ENCODE data around the gene PGRMC1. TPM values are rescaled to one million over a fixed set of nuclear protein-coding genes. Genes with fewer than 3 reads are reported as not detected.

PGRMC1 gene
- total RNA-seq, 1 donor from 2014 or later = 74.9 TPM

DNA sequence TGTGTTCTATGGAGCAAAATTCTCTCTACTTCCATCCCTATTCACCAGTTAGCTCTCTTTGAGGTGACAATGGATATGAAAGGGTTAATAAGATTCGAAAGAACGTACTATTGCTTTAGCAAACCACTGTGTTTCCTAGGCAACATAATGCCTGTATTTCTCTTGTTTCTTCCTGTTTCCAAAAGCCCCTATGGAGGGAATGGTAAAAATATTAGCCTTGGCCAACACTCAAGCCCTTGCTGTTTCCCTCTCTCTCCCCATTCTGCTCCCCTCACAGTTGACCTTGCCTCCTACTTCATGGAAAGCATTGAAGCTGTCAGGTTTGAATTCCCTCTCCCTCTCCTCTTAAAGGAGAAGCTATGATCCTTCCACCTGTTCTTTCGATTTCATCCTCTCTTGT is 9.6 kb upstream of the PGRMC1 start:
- no peak for TF ChIP-seq CTCF (IDR thresholded peaks at IDR 0.05)
- Histone ChIP-seq H3K27ac (no peak overlapping the region), H3K4me1 (no peaks in the 10 kb centered on the region), H3K9me3 (no peaks in the 10 kb centered on the region), H3K4me3 (no peak overlapping the region), H3K36me3 (no peaks in the 10 kb centered on the region), H3K27me3 (no peaks in the 10 kb centered on the region)
- ATAC-seq = no peak
- DNase-seq = no peak
- intact Hi-C loops (cut with DNase I) = no loop called here

- Histone ChIP-seq H3K4me3 (no peak overlapping the region), H3K36me3 (no peaks in the 10 kb centered on the region), H3K27me3 (no peaks in the 10 kb centered on the region), H3K9me3 (no peaks in the 10 kb centered on the region), H3K27ac (no peak overlapping the region), H3K4me1 (no peaks in the 10 kb centered on the region)
- DNase-seq = no peak
- no peak for TF ChIP-seq CTCF (IDR thresholded peaks at IDR 0.05)
- no peak for ATAC-seq
- intact Hi-C loops (cut with DNase I) = no loop called here
Measured at GRCh38 chrX:119228512-119229252, 7.4 kb upstream of the PGRMC1 start.

DNA sequence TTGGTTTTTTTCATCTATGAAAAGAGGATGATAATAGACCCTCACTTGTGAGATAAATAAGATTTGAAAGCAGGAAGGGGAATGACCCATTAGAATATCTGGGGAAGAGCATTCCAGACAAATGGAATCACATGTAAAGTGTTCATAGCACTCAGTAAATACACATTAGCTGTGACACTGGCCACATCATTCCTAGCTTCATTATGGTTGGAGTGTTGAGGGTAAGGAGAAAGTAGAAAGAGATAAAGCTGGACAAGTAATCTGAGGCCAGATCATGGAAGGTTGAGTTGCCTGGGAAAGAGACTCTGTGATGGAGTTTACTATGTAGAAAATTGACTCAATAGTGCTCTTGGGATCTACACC is 6.9 kb upstream of the PGRMC1 start:
- no peaks in the 10 kb centered on the region for H3K36me3 ChIP-seq
- no peak overlapping the region for H3K27ac ChIP-seq
- H3K4me3 ChIP-seq = no peak overlapping the region
- no peaks in the 10 kb centered on the region for H3K27me3 ChIP-seq
- DNase-seq = no peak
- no peaks in the 10 kb centered on the region for H3K4me1 ChIP-seq
- no peaks in the 10 kb centered on the region for H3K9me3 ChIP-seq
- no peak for ATAC-seq
- intact Hi-C loops (cut with DNase I) = no loop called here
- TF ChIP-seq CTCF (IDR thresholded peaks at IDR 0.05) = no peak

- no peaks in the 10 kb centered on the region for H3K27me3 ChIP-seq
- H3K36me3 ChIP-seq = no peaks in the 10 kb centered on the region
- H3K9me3 ChIP-seq = no peaks in the 10 kb centered on the region
- DNase-seq (no peak), ATAC-seq (no peak)
- intact Hi-C loops (cut with DNase I) = no loop called here
- H3K4me1 ChIP-seq = no peaks in the 10 kb centered on the region
- no peak overlapping the region for H3K4me3 ChIP-seq
- no peak for TF ChIP-seq CTCF (IDR thresholded peaks at IDR 0.05)
- H3K27ac ChIP-seq = no peak overlapping the region
Measured at GRCh38 chrX:119230850-119231249, 5.2 kb upstream of the PGRMC1 start.

DNA sequence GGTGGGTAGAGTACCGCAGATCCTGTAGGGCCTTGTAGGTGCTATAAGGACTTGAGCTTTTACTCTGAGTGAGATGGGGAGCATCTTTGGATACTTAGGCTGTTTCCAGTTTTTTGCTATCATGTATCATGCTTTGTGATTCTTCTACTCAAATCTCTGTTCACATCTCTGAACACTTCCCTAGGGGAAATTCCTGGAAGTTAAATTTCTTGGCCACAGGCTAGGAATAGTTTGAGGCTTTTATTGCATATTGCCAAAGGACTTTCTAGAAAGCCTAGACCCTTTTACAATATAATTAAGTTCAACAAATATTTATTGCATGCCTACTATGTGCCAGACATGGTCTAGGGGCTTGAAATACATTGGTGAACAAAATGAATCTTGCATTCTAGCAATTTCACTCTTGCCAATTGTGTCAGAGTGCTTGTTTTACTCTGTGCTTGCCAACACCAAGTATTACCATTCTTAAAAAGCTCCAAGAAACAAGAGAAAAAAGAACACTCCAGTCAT is 4.1 kb upstream of the PGRMC1 start:
- intact Hi-C loops (cut with DNase I) = no loop called here
- Histone ChIP-seq H3K36me3 (no peaks in the 10 kb centered on the region), H3K27me3 (no peaks in the 10 kb centered on the region), H3K9me3 (no peaks in the 10 kb centered on the region), H3K4me3 (no peak overlapping the region), H3K27ac (no peak overlapping the region), H3K4me1 (no peaks in the 10 kb centered on the region)
- ATAC-seq (no peak), DNase-seq (no peak)
- TF ChIP-seq CTCF (IDR thresholded peaks at IDR 0.05) = no peak
